Measurements from ENCODE around the gene USP31.

DNA sequence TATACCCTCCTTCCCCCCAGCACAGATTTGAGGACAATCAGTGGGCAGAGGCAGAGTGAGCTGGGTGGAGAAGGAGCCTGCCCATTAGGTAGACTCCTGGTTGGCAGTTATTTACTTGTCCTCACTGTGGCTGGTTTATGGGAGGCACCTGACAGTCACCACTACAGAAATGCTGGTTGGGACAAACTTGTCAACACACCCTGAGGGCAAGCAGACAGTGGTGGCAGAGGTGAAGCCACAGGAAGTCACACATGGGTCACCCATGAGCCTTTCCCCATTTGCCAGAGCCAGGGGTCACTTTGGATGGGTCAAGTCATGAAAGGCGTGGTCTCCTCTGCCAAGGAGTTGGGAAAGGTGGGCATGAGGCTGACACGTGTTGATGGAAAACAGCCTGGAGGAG lies 39.7 kb upstream of the USP31 start:
- TF ChIP-seq, protein P1, sequence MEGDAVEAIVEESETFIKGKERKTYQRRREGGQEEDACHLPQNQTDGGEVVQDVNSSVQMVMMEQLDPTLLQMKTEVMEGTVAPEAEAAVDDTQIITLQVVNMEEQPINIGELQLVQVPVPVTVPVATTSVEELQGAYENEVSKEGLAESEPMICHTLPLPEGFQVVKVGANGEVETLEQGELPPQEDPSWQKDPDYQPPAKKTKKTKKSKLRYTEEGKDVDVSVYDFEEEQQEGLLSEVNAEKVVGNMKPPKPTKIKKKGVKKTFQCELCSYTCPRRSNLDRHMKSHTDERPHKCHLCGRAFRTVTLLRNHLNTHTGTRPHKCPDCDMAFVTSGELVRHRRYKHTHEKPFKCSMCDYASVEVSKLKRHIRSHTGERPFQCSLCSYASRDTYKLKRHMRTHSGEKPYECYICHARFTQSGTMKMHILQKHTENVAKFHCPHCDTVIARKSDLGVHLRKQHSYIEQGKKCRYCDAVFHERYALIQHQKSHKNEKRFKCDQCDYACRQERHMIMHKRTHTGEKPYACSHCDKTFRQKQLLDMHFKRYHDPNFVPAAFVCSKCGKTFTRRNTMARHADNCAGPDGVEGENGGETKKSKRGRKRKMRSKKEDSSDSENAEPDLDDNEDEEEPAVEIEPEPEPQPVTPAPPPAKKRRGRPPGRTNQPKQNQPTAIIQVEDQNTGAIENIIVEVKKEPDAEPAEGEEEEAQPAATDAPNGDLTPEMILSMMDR (IDR thresholded peaks at IDR 0.05): no peak
- no peak for TF ChIP-seq POLR2A (IDR thresholded peaks at IDR 0.05)

Measured in right lobe of liver (tissue), 4 donors.